ENCODE measurements around the gene C6orf89.

Gene C6orf89

GRCh38 chr6:36913082-36913481, 27.3 kb downstream of the C6orf89 start:
- no peak for TF ChIP-seq CTCF (IDR thresholded peaks at IDR 0.05)

- TF ChIP-seq CTCF (IDR thresholded peaks at IDR 0.05): peak; percentile 39; the same call in 1 of the 2 replicates
Observed at GRCh38 chr6:36914227-36914794, 28.6 kb downstream of the C6orf89 start.

- no peak for TF ChIP-seq CTCF (IDR thresholded peaks at IDR 0.05)
Observed at GRCh38 chr6:36915599-36915998, 29.8 kb downstream of the C6orf89 start.

GRCh38 chr6:36916126-36916525, 30.4 kb downstream of the C6orf89 start:
- TF ChIP-seq CTCF (IDR thresholded peaks at IDR 0.05): no peak

GRCh38 chr6:36917541-36918193, 31.9 kb downstream of the C6orf89 start:
- TF ChIP-seq CTCF (IDR thresholded peaks at IDR 0.05): no peak

GRCh38 chr6:36920049-36920448, 34.3 kb downstream of the C6orf89 start:
- TF ChIP-seq CTCF (IDR thresholded peaks at IDR 0.05): no peak

- no peak for TF ChIP-seq CTCF (IDR thresholded peaks at IDR 0.05)
Observed at GRCh38 chr6:36920546-36920945, 34.8 kb downstream of the C6orf89 start.

Data from LNCAP (cell line).